IPS-NIHi11 (cell line): ENCODE measurements around the gene FAM170B.

Experiments used
- DNase-seq: peaks from one replicate; pipeline ENCODE4 v3.0.0; 2012; ENCODE audit warnings: mixed read lengths, low spot score

FAM170B gene

GRCh38 chr10:49169776-49170175 lies 36.0 kb upstream of the FAM170B start:
- DNase-seq, result no peak

GRCh38 chr10:49168831-49169500 lies 35.1 kb upstream of the FAM170B start:
- no peak for DNase-seq

GRCh38 chr10:49168171-49168540 lies 34.3 kb upstream of the FAM170B start:
- DNase-seq, result no peak

DNA sequence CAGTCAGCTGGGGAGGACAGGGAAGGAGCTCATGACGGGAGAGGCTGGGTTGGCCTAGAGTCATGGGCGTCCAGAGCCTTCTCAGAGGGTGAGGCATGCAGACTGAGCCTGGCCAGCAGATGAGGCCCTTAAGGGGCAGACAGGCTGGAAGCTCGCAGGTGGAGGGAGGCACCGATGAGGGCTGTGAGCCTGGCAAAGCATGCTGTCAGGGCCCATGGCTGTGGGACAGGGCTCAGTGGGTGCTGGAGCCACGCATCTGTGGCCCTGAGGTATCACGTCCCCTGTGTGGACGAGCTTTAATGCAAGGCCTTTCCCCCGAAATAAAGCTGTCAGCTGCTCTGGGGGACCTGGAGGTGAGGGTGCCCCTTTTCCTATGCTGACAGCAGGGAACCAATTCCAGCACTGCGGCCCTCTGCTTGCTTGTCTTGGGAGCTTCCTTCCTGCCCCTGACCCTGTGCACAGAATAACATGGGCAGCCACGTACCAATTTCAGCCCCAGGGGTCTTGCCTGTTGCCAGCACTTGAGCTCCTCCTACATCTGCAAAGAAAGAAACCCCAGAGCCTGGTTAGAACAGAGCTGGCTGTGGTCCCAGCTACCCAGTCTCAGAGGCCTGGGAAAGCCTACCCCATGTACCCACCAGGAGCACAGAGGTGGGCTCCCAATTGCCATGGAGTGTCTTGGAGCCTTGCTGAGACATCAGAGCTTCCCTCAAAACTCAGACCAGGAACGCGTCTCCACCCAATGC lies 33.8 kb upstream of the FAM170B start:
- DNase-seq, result no peak

- no peak for DNase-seq
These were observed 32.9 kb upstream of the FAM170B start for GRCh38 chr10:49166484-49167400.

GRCh38 chr10:49165821-49166483 lies 32.1 kb upstream of the FAM170B start:
- no peak for DNase-seq

DNA sequence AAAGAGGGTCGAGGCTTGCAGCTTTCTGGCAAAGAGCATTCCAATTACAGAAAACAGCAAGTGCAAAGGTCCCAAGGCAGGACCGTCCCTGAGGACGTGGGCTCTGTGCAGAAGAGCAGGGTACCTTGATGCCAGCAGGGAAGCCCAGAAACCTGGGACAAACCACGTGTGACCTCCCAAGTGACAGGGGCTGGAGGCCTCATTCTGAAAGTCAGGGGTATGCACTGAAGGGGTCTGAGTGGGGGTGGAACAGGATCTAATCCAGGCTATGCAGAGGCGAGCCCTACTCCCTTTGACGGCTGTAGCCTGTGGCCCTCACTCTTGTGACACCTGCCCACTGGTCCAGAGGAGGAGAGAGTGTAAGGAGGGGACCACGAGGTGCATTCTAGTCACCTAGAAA lies 31.4 kb upstream of the FAM170B start:
- no peak for DNase-seq

- peak; percentile 70 for DNase-seq
These were observed 30.9 kb upstream of the FAM170B start for GRCh38 chr10:49164559-49165188.

DNA sequence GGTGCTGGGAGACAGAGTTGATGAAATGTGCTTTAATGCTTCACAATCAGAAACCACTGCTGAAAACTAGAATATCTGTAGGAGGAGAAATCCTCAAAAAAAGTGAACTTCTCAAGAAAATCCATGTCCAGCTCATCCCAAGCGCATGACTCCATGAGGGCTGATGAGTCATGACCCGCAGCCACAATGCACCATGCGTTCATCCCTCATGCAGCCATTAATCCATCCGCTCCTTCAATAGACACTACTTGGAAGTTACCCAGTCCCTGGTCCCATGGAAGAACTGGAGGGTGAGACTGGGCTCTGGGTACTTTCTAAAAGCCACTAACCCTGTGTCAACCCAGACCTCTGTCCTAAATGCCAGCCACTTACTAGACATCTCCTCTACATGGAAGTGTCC lies 29.9 kb upstream of the FAM170B start:
- no peak for DNase-seq

- no peak for DNase-seq
These were observed 29.0 kb upstream of the FAM170B start for GRCh38 chr10:49162761-49163310.

DNA sequence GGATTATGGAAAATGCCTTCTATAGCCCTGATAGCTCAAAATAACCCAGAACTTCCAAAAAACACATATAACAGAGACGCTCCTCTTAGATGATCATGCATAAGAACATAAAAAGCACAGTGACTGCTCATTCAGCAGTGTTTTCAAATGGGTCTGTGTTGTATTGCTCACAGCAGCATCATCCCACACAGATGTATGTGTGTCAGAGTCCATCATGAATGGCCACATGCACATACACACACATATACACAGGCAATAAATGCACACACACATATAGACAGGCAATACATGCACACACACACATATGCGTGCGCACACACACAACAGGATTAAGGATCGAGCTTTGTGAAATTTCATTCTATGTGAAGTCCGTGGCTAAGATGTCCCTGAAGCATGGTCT lies 28.2 kb upstream of the FAM170B start:
- DNase-seq, result no peak

GRCh38 chr10:49161411-49161997 lies 27.7 kb upstream of the FAM170B start:
- DNase-seq, result no peak

GRCh38 chr10:49160814-49161213 lies 27.0 kb upstream of the FAM170B start:
- no peak for DNase-seq

DNA sequence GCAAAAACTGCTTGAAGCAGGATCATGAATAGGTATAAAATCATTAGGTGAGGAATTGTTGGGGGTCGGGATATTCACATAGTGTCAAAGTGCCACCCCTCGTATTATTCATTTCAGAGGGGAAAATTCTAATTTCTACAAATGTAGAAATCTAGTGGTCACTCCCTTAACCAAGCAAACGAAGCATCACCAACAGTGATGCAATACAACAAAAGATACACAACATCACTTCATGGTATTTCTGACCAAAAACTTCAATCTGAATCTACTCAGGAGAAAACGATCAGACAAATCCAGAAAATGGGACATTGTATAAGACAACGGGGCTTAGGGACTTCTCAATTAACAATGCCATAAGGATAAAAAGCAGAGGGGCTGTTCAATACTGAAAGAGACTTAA lies 26.3 kb upstream of the FAM170B start:
- DNase-seq, result no peak

- DNase-seq, result no peak
These were observed 25.1 kb upstream of the FAM170B start for GRCh38 chr10:49158915-49159314.

DNA sequence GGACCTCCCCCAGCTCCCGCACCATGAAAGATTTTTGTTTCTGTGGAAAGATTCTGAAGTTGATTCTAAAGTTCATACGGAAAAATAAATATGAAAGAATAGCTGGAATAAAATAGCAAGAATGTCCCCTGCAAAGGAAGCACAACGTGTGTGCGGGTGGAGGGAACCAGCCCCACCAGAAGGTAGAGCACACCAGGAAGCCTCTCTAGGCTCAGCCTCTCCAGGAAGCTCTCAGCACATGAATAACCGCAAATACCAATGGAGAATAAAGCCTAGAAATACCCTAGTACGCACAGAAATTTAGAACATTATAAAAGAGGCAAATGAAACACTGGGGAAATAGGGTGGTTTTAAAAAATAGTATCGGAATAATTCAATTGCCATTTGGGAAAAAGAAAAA lies 24.6 kb upstream of the FAM170B start:
- DNase-seq, result peak; percentile 44

DNA sequence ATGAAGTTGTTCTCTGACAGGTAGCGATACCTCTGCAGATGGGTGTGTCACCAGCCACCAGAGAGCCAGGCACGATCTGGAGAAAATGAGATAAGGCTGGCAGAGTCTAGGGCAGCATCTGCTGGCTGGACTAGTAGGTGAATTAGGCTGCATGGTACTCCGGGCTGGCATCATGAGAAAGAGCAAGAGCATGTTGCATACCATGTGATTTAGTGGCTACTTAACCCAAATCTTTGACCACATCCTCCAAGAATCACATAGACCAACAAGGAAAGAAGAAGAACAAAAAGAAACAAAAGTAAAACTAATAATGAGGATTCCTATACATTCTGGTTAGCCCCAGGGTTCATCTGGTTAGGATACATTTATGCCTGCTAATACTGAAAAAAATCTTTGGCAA lies 23.4 kb upstream of the FAM170B start:
- DNase-seq, result no peak

DNA sequence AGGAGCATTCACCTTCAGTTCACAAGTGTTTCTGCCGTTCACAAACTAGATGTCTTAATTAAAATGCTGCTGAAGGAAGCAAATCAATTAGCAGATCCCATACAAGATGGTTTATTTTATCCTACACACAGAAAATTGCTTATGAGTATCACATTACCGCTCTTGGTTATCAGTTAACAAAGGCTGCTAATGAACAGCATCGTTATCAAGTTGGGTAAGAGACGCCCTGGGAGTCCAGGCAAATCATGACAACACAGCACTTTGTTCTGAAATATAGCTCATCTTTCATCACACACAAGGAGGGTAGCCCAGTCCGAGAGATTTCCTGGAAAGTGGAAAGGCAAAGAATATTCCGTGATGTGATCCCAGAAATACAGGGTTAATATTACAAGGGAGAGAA lies 20.8 kb upstream of the FAM170B start:
- DNase-seq, result no peak

GRCh38 chr10:49153971-49154370 lies 20.1 kb upstream of the FAM170B start:
- no peak for DNase-seq

GRCh38 chr10:49153115-49153514 lies 19.3 kb upstream of the FAM170B start:
- no peak for DNase-seq

DNA sequence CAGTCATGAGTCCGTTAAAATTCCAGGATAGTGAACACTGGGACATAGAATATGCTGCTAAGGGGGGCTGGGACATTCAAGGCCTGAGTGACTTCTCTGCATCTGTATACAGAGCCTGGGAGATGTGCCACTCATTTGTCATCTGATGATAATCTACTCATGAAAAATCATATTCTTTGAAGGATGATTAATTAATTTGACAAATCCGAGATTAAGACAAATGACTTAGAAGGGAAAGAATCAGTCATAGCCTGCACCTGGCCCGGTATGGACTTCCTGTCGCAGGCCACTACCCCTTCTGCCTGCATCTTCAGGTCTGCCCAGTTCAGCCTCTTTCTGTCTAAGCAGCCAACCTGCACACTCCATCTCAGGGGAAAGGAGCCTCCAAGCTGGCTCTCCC lies 18.8 kb upstream of the FAM170B start:
- no peak for DNase-seq
